Measurements from ENCODE around the gene KCNK1.
"Not testable (repeated sequence)": the region's sequence is repeated elsewhere in the genome, so short reads cannot be mapped to it uniquely, and the experiment has no call there.

The KCNK1 gene

GRCh38 chr1:233664804-233665574, 51.1 kb downstream of the KCNK1 start:
- no peak for DNase-seq (ENCODE audit: low read depth in 4 of 4, low spot score in 1 of 4)

- no peak for DNase-seq (ENCODE audit: low read depth in 4 of 4, low spot score in 1 of 4)
These were observed 51.8 kb downstream of the KCNK1 start for GRCh38 chr1:233665575-233666270.

- no peak for DNase-seq (ENCODE audit: low read depth in 4 of 4, low spot score in 1 of 4)
These were observed 53.8 kb downstream of the KCNK1 start for GRCh38 chr1:233667741-233668140.

GRCh38 chr1:233668146-233668724, 54.3 kb downstream of the KCNK1 start:
- no peak for DNase-seq (ENCODE audit: low read depth in 4 of 4, low spot score in 1 of 4)

- no peak for DNase-seq (ENCODE audit: low read depth in 4 of 4, low spot score in 1 of 4)
These were observed 54.9 kb downstream of the KCNK1 start for GRCh38 chr1:233668725-233669294.

GRCh38 chr1:233670363-233670762, 56.5 kb downstream of the KCNK1 start:
- not testable (repeated sequence) for DNase-seq (ENCODE audit: low read depth in 4 of 4, low spot score in 1 of 4)

- DNase-seq (ENCODE audit: low read depth in 4 of 4, low spot score in 1 of 4), result no peak
These were observed 57.4 kb downstream of the KCNK1 start for GRCh38 chr1:233671286-233671685.

- DNase-seq (ENCODE audit: low read depth in 4 of 4, low spot score in 1 of 4), result no peak
These were observed 58.8 kb downstream of the KCNK1 start for GRCh38 chr1:233672732-233673131.

GRCh38 chr1:233673261-233673946, 59.5 kb downstream of the KCNK1 start:
- no peak for DNase-seq (ENCODE audit: low read depth in 4 of 4, low spot score in 1 of 4)

GRCh38 chr1:233673947-233674431, 60.1 kb downstream of the KCNK1 start:
- DNase-seq (ENCODE audit: low read depth in 4 of 4, low spot score in 1 of 4), result no peak

GRCh38 chr1:233675446-233675845, 61.5 kb downstream of the KCNK1 start:
- no peak for DNase-seq (ENCODE audit: low read depth in 4 of 4, low spot score in 1 of 4)

GRCh38 chr1:233675893-233676292, 62.0 kb downstream of the KCNK1 start:
- DNase-seq (ENCODE audit: low read depth in 4 of 4, low spot score in 1 of 4), result no peak

- no peak for DNase-seq (ENCODE audit: low read depth in 4 of 4, low spot score in 1 of 4)
These were observed 63.9 kb downstream of the KCNK1 start for GRCh38 chr1:233677690-233678354.

- no peak for DNase-seq (ENCODE audit: low read depth in 4 of 4, low spot score in 1 of 4)
These were observed 65.1 kb downstream of the KCNK1 start for GRCh38 chr1:233679030-233679429.

- DNase-seq (ENCODE audit: low read depth in 4 of 4, low spot score in 1 of 4), result no peak
These were observed 65.9 kb downstream of the KCNK1 start for GRCh38 chr1:233679591-233680373.

- no peak for DNase-seq (ENCODE audit: low read depth in 4 of 4, low spot score in 1 of 4)
These were observed 67.4 kb downstream of the KCNK1 start for GRCh38 chr1:233681285-233681684.

- not testable (repeated sequence) for DNase-seq (ENCODE audit: low read depth in 4 of 4, low spot score in 1 of 4)
These were observed 72.7 kb downstream of the KCNK1 start for GRCh38 chr1:233686653-233687052.

GRCh38 chr1:233689017-233689747, 75.3 kb downstream of the KCNK1 start:
- DNase-seq (ENCODE audit: low read depth in 4 of 4, low spot score in 1 of 4), result no peak

GRCh38 chr1:233689748-233690254, 75.9 kb downstream of the KCNK1 start:
- no peak for DNase-seq (ENCODE audit: low read depth in 4 of 4, low spot score in 1 of 4)
